NCI-H1092 treated with DMSO at 0.1 percent for 48 hours (cell line): ENCODE data around the gene MED9.
"Not testable (repeated sequence)": the region's sequence is repeated elsewhere in the genome, so short reads cannot be mapped to it uniquely, and the experiment has no call there.

Source experiments
- DNase-seq: peaks from one replicate; lab custom pipeline; 2025; lab: John Stamatoyannopoulos, UW

The MED9 gene

GRCh38 chr17:17455173-17455572 lies 21.6 kb upstream of the MED9 start:
- no peak for DNase-seq

GRCh38 chr17:17456251-17456650 lies 20.5 kb upstream of the MED9 start:
- DNase-seq = no peak

- DNase-seq = no peak
Observed at GRCh38 chr17:17457680-17458079, 19.1 kb upstream of the MED9 start.

GRCh38 chr17:17460038-17460437 lies 16.8 kb upstream of the MED9 start:
- DNase-seq = no peak

- DNase-seq = no peak
Observed at GRCh38 chr17:17462048-17462824, 14.6 kb upstream of the MED9 start.

- DNase-seq = no peak
Observed at GRCh38 chr17:17463821-17464220, 13.0 kb upstream of the MED9 start.

GRCh38 chr17:17465878-17466277 lies 10.9 kb upstream of the MED9 start:
- DNase-seq = not testable (repeated sequence)

- no peak for DNase-seq
Observed at GRCh38 chr17:17466511-17466910, 10.3 kb upstream of the MED9 start.

- no peak for DNase-seq
Observed at GRCh38 chr17:17467016-17467415, 9.8 kb upstream of the MED9 start.

- DNase-seq = no peak
Observed at GRCh38 chr17:17467720-17468119, 9.1 kb upstream of the MED9 start.

- DNase-seq = no peak
Observed at GRCh38 chr17:17468217-17469010, 8.4 kb upstream of the MED9 start.

GRCh38 chr17:17469358-17469757 lies 7.4 kb upstream of the MED9 start:
- DNase-seq = no peak

- DNase-seq = no peak
Observed at GRCh38 chr17:17469996-17470395, 6.8 kb upstream of the MED9 start.

- DNase-seq = no peak
Observed at GRCh38 chr17:17472333-17472920, 4.4 kb upstream of the MED9 start.

- no peak for DNase-seq
Observed at GRCh38 chr17:17474341-17474740, 2.5 kb upstream of the MED9 start.

GRCh38 chr17:17479209-17479608 lies 2.4 kb downstream of the MED9 start:
- no peak for DNase-seq

- DNase-seq = no peak
Observed at GRCh38 chr17:17480593-17481148, 3.9 kb downstream of the MED9 start.

GRCh38 chr17:17481860-17482259 lies 5.1 kb downstream of the MED9 start:
- no peak for DNase-seq

GRCh38 chr17:17484451-17484899 lies 7.7 kb downstream of the MED9 start:
- DNase-seq = no peak

- DNase-seq = no peak
Observed at GRCh38 chr17:17485420-17485819, 8.6 kb downstream of the MED9 start.

GRCh38 chr17:17486416-17486815 lies 9.6 kb downstream of the MED9 start:
- DNase-seq = not testable (repeated sequence)

- no peak for DNase-seq
Observed at GRCh38 chr17:17487998-17488397, 11.2 kb downstream of the MED9 start.

- no peak for DNase-seq
Observed at GRCh38 chr17:17491031-17491471, 14.3 kb downstream of the MED9 start.
